A673 (cell line): ENCODE results near the gene FMN2.

Experiments used
- EZH2 ChIP-seq: fragments of 200-600 bp; sonication (generic); IDR thresholded peaks from 2 replicates; pipeline ENCODE4 v1.6.1; 2017; ENCODE audit warnings: borderline replicate concordance, low read depth, mild to moderate bottlenecking, mixed read lengths, antibody characterized with exemption, low read length; ENCODE audit not compliant: poor library complexity, severe bottlenecking
- TF ChIP-seq, protein P1 (sequence below): fragments of 300-800, 200-600 bp; sonication (generic); conservative IDR thresholded peaks from 2 replicates; pipeline ENCODE4 v1.5.1; 2017; ENCODE audit warnings: low read depth, mild to moderate bottlenecking, antibody characterized with exemption, low read length, moderate library complexity, mixed read lengths

GRCh38 chr1:240090014-240090413, 1.7 kb upstream of the FMN2 start:
- TF ChIP-seq, protein P1, sequence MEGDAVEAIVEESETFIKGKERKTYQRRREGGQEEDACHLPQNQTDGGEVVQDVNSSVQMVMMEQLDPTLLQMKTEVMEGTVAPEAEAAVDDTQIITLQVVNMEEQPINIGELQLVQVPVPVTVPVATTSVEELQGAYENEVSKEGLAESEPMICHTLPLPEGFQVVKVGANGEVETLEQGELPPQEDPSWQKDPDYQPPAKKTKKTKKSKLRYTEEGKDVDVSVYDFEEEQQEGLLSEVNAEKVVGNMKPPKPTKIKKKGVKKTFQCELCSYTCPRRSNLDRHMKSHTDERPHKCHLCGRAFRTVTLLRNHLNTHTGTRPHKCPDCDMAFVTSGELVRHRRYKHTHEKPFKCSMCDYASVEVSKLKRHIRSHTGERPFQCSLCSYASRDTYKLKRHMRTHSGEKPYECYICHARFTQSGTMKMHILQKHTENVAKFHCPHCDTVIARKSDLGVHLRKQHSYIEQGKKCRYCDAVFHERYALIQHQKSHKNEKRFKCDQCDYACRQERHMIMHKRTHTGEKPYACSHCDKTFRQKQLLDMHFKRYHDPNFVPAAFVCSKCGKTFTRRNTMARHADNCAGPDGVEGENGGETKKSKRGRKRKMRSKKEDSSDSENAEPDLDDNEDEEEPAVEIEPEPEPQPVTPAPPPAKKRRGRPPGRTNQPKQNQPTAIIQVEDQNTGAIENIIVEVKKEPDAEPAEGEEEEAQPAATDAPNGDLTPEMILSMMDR = no peak
- TF ChIP-seq EZH2 = no peak
